T-helper 17 cell (primary cell): ENCODE results near the gene DNAH12. TPM values are rescaled to one million over a fixed set of nuclear protein-coding genes. Genes with fewer than 3 reads are reported as not detected.

Experiments
- ATAC-seq: fragments of 150-1000 bp; cut with Tn5 transposase; 2 replicates; pipeline ENCODE4 v1.10.0; 2021; ENCODE audit warnings: mild to moderate bottlenecking, moderate library complexity
- DNase-seq, 3 donors: peaks; one replicate each; pipeline versions ENCODE4 v3.0.0 to v3.0.0-alpha.2; 2020 to 2021
- H3K9me3 ChIP-seq: one replicate; pipeline ENCODE4 v1.7.0; 2013; ENCODE audit warnings: low read length, mild to moderate bottlenecking; ENCODE audit not compliant: control insufficient read depth, poor library complexity, severe bottlenecking
- H3K27ac Mint-ChIP-seq: one replicate; pipeline ENCODE4 v1.8.0; 2022; ENCODE audit warnings: mild to moderate bottlenecking, moderate library complexity, mixed read lengths
- H3K27me3 Mint-ChIP-seq: one replicate; pipeline ENCODE4 v1.8.0; 2022; ENCODE audit warnings: mixed read lengths
- H3K36me3 Mint-ChIP-seq: one replicate; pipeline ENCODE4 v1.8.0; 2022; ENCODE audit warnings: low read depth, mixed read lengths
- H3K4me1 Mint-ChIP-seq: one replicate; pipeline ENCODE4 v1.8.0; 2022; ENCODE audit warnings: mild to moderate bottlenecking, mixed read lengths
- H3K4me3 Mint-ChIP-seq: one replicate; pipeline ENCODE4 v1.8.0; 2022; ENCODE audit warnings: mild to moderate bottlenecking, moderate library complexity, mixed read lengths
- total RNA-seq, 4 donors: library from RNA in 2 of 4; stranded (reverse) in 2 of 4; gene quantifications; one replicate each; pipeline ENCODE4 v1.2.3 and lab custom pipeline; 2022 to 2026

DNAH12 gene
- total RNA-seq, 2 donors from 2014 or later: 0.07 to 0.23 TPM

DNA sequence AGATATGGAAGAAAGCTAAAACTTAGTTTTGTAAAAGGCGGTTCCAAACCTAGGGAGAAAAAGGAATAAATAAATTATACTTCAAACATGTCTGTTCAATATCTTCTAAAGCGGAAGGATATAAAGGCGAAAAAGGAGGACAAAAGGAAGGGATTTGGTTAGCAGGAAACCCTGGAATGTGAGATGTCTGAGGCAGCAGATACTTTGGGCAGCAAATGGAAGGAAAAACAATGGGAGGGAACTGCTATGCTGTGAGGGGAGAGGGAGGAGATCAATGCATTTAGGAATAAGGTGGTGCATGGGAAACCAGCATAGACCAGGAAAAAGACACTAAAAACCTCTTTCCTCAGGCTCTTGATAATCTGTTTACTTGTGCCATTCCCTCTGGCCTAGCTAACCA is 120.8 kb downstream of the DNAH12 start:
- H3K9me3 ChIP-seq: no peaks in the 10 kb centered on the region
- ATAC-seq (no peak), DNase-seq (no peak)
- H3K27me3 Mint-ChIP-seq: peaks cover 22% of the 10 kb centered on the region
- no peaks in the 10 kb centered on the region for H3K4me1 Mint-ChIP-seq
- H3K4me3 Mint-ChIP-seq: no peak overlapping the region
- H3K36me3 Mint-ChIP-seq: no peaks in the 10 kb centered on the region
- no peak overlapping the region for H3K27ac Mint-ChIP-seq

DNA sequence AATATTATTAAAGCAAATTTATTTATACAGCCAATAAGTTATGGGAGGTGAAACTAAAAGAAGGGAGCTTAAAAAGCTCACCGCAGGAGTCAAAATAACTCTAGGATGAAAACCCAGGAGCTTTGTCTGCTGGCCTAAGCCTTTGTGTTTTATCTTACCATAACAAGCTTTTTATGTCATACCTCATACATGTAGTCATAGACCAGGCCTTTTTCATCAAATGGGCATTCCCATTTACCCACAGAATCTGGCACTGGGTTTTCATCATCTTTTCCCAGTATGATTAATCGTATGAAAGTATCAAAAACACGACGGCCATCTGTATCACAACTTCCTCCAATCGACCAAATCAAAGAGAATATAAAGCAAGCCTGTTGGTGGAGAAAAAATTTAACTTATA is 122.8 kb downstream of the DNAH12 start:
- Mint-ChIP-seq H3K27me3 (peaks cover 14% of the 10 kb centered on the region), H3K4me1 (no peaks in the 10 kb centered on the region), H3K36me3 (no peaks in the 10 kb centered on the region), H3K27ac (no peak overlapping the region), H3K4me3 (no peak overlapping the region)
- no peaks in the 10 kb centered on the region for H3K9me3 ChIP-seq
- ATAC-seq: no peak
- no peak for DNase-seq

DNA sequence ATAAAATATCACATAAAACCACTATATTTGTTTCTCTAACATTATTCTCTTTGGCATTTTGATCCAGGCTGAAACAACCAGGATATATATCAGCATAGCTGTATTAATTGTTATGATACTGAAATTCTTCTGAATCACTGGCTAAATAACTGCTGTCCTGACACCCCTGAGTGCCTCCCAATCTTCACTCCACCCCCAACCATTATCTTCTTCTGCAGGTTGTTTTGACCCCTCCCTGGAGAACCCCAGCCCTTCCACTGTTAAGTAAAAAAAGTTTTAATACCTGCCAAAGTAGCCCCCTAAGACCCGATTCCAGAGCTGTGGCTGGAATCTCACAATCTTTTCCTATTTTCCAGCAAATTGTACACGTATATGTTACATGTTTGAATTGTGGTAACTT is 124.1 kb downstream of the DNAH12 start:
- DNase-seq: no peak
- Mint-ChIP-seq H3K27ac (no peak overlapping the region), H3K36me3 (no peaks in the 10 kb centered on the region), H3K4me3 (no peak overlapping the region), H3K27me3 (peaks cover 6% of the 10 kb centered on the region), H3K4me1 (no peaks in the 10 kb centered on the region)
- no peak for ATAC-seq
- no peaks in the 10 kb centered on the region for H3K9me3 ChIP-seq

DNA sequence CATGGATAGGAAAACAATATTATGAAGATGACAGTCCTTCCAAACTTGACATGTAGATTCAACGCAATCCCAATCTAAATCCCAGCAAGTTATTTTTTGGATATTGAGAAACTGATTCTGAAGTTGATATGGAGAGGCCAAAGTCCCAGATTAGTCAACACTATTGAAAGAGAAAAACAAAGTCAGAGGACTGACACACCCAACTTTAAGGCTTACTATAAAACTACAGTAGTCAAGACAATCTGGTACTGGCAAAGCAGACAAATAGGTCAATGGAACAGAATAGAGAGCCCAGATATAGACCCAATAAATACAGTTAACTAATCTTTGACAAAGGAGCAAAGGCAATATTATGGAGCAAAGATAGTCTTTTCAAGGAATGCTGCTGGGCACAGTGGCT is 132.4 kb downstream of the DNAH12 start:
- ATAC-seq (no peak), DNase-seq (no peak)
- Mint-ChIP-seq H3K4me3 (no peak overlapping the region), H3K4me1 (no peaks in the 10 kb centered on the region), H3K27me3 (peaks cover 6% of the 10 kb centered on the region), H3K36me3 (peaks cover 2% of the 10 kb centered on the region), H3K27ac (no peak overlapping the region)
- H3K9me3 ChIP-seq: no peaks in the 10 kb centered on the region

DNA sequence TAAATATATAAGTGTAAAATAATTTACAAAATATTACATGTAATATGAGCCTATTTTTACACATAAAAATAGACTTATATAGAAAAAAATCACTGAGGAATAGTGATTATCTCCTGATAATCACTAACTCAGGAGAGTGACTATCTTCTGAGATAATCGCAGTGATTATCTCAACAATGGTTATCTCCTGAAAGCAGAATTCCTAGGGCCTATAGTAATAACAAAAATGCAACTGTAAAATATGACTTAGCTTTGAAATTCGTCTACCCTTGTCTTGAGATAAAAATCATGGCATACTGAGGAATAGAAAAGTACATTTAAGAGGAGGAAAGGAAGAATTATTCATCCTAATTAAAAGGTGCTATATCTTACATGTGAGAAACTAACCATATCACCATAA is 134.7 kb downstream of the DNAH12 start:
- peaks cover 2% of the 10 kb centered on the region for H3K36me3 Mint-ChIP-seq
- DNase-seq: no peak
- H3K27ac Mint-ChIP-seq: no peak overlapping the region
- no peaks in the 10 kb centered on the region for H3K4me1 Mint-ChIP-seq
- H3K9me3 ChIP-seq: no peaks in the 10 kb centered on the region
- no peak overlapping the region for H3K4me3 Mint-ChIP-seq
- H3K27me3 Mint-ChIP-seq: peaks cover 12% of the 10 kb centered on the region
- ATAC-seq: no peak

DNA sequence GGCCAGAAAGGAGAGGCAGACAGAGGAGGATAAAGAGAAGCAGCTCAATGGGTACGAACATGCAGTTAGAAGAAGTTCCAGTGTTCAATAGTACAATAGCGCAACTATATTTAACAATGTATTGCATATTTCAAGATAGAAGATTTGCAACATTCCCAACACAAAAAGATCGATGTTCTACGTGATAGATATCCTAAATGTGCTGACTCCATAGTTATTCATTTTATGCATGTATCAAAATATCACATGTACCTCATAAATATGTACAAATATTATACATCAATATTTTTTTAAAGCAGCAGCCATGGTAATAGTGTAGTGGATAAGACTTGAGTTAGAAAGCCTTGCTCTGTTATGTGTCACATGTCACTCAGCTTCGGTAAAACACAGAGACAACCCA is 141.5 kb downstream of the DNAH12 start:
- Mint-ChIP-seq H3K36me3 (peaks cover 2% of the 10 kb centered on the region), H3K27me3 (peaks cover 38% of the 10 kb centered on the region), H3K4me1 (peaks cover 5% of the 10 kb centered on the region), H3K4me3 (no peak overlapping the region), H3K27ac (no peak overlapping the region)
- no peaks in the 10 kb centered on the region for H3K9me3 ChIP-seq
- ATAC-seq (no peak), DNase-seq (no peak)

DNA sequence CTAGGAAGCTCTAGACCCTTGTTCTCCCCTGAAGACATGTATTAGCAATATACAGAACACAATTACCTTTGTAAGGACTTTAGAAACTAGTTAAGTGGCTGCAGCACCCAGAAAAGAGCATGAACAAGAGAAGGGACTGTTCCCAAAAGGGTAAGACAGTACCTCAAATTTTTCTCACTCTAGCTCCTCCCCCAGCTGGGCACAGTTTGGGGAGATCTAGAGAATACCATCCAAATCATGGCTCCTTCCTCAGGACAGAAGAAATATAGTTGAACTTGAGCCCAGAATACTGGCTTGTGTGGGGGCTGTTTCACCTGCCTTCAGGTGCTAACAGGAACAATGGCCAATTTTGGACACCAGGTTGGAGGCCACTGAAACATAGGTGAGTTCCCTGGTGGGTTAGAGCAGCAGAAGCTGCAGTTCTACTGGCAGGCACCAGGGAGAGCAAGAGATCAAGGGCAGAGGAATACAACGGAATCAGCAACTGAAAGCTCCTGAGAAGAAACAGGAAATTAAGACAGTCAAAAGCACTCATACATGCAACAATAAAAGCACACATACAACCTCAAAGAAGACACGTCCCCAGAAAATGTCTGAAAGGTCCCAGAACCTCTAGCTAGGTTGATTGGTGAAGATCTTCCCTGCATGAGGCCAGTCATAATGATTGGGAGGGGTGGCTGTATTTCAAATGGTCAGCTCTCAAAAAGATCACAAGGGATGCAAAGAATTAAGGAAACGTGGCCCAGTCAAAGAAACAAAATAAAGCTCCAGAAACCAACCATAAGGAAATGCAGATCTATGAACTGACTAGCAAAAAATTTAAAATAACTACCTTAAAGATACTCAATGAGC is 146.7 kb downstream of the DNAH12 start:
- Mint-ChIP-seq H3K27me3 (peaks cover 35% of the 10 kb centered on the region), H3K27ac (no peak overlapping the region), H3K4me3 (peak overlapping the region; percentile 73), H3K36me3 (peaks cover 2% of the 10 kb centered on the region), H3K4me1 (peaks cover 13% of the 10 kb centered on the region)
- peak; percentile 9 to 45 (median 14) for DNase-seq
- peak; percentile 98 for ATAC-seq
- no peaks in the 10 kb centered on the region for H3K9me3 ChIP-seq

DNA sequence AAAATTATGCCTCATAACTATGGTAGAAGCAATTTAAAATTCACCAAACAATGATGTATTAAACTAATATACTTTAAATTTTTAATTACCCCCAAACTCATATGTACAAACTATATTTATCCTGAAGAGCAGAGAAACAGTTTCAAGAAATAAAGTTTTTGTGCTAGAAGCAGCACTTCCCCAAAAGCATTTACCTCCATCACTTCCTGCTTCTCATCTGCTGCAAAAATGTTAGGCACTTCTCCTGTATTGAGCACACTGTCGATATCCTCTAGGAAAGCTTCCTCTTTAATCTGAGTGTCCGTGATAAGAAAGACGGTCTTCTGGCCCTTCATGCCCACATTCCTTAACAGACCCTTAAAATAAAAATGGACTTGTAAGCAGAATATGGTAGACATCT is 150.2 kb downstream of the DNAH12 start:
- H3K4me3 Mint-ChIP-seq: no peak overlapping the region
- H3K27me3 Mint-ChIP-seq: peaks cover 21% of the 10 kb centered on the region
- no peak for DNase-seq
- H3K9me3 ChIP-seq: no peaks in the 10 kb centered on the region
- peaks cover under 1% of the 10 kb centered on the region for H3K36me3 Mint-ChIP-seq
- H3K4me1 Mint-ChIP-seq: peaks cover 13% of the 10 kb centered on the region
- no peak for ATAC-seq
- no peak overlapping the region for H3K27ac Mint-ChIP-seq

DNA sequence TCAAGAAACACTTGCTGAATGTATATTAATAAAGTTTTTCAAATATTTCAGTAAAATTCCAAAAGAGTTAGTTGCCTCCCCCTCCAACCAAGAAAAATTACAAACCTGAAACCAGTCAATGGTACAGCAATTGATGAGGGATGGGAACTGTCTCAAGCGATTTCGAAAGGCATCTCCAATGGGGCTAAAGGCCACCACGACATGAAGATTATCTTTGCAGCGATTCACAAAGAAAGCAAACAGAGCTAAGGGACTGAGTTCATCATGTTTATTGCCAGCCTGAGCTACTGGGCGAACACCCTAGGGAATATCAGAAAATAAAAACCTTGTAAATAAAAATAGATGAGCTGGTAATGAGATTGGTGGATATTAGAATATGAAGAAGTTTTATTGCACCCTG is 152.4 kb downstream of the DNAH12 start:
- DNase-seq: no peak
- no peak for ATAC-seq
- H3K4me3 Mint-ChIP-seq: no peak overlapping the region
- no peaks in the 10 kb centered on the region for H3K36me3 Mint-ChIP-seq
- H3K4me1 Mint-ChIP-seq: peaks cover 5% of the 10 kb centered on the region
- peaks cover 6% of the 10 kb centered on the region for H3K27me3 Mint-ChIP-seq
- H3K27ac Mint-ChIP-seq: no peak overlapping the region
- H3K9me3 ChIP-seq: no peaks in the 10 kb centered on the region

DNA sequence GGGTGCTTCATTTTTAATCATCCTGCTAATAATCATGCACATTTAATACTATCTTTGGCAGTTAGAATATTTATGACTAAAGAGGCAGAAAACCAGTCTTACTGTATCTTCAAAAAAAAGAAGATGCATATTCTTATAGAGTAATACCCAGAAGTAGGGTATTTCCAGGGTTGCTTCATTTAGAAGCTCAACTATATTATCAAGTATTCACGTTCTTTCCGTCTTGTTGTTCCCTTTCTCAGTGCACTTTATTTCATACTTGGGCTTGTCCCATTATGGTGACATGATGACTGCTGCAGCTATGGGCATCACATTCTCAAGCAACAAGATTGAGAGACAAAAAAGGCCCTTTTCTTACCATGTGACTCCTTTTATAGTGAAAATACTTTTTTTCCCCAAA is 154.9 kb downstream of the DNAH12 start:
- no peak overlapping the region for H3K27ac Mint-ChIP-seq
- no peak for DNase-seq
- H3K27me3 Mint-ChIP-seq: peaks cover 6% of the 10 kb centered on the region
- H3K36me3 Mint-ChIP-seq: no peaks in the 10 kb centered on the region
- no peaks in the 10 kb centered on the region for H3K9me3 ChIP-seq
- peaks cover 3% of the 10 kb centered on the region for H3K4me1 Mint-ChIP-seq
- ATAC-seq: no peak
- no peak overlapping the region for H3K4me3 Mint-ChIP-seq

DNA sequence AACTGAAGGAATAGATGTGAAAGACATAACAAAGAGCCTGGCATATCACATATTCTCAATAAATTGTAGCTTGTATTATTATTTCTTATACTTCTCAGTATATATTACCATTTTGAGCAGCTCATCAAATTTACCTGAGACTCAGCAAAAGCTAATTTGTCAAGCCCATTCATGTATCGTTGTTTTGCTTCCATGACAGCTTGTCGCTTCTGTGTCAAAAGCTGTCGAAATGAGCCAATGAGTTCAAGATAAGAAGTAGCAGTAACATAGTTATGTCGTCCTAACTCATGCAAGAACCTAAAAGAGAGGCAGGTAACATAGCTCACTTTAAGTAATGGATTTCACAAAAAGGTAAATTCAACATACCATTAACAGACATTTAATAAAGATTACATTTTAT is 157.8 kb downstream of the DNAH12 start:
- Mint-ChIP-seq H3K27ac (no peak overlapping the region), H3K4me1 (no peaks in the 10 kb centered on the region), H3K27me3 (peaks cover 6% of the 10 kb centered on the region), H3K4me3 (no peak overlapping the region), H3K36me3 (no peaks in the 10 kb centered on the region)
- no peaks in the 10 kb centered on the region for H3K9me3 ChIP-seq
- no peak for ATAC-seq
- no peak for DNase-seq

DNA sequence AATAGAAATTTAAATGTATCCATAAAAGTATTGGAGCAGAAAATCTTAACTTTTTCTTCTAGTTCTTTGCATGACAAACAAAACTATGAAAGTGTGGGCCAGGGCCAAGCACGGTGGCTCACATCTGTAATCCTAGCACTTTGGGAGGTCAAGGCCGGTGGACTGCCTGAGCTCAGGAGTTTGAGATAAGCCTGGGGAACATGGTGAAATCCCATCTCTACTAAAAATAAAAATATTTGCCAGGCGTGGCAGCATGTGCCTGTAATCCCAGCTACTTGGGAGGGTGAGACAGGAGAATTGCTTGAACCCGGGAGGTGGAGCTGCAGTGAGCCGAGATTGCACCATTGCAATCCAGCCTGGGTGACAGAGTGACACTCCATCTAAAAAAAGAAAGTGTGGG is 158.6 kb downstream of the DNAH12 start:
- no peaks in the 10 kb centered on the region for H3K9me3 ChIP-seq
- no peak overlapping the region for H3K4me3 Mint-ChIP-seq
- H3K27ac Mint-ChIP-seq: no peak overlapping the region
- DNase-seq: no peak
- ATAC-seq: no peak
- no peaks in the 10 kb centered on the region for H3K4me1 Mint-ChIP-seq
- no peaks in the 10 kb centered on the region for H3K36me3 Mint-ChIP-seq
- peaks cover 6% of the 10 kb centered on the region for H3K27me3 Mint-ChIP-seq

DNA sequence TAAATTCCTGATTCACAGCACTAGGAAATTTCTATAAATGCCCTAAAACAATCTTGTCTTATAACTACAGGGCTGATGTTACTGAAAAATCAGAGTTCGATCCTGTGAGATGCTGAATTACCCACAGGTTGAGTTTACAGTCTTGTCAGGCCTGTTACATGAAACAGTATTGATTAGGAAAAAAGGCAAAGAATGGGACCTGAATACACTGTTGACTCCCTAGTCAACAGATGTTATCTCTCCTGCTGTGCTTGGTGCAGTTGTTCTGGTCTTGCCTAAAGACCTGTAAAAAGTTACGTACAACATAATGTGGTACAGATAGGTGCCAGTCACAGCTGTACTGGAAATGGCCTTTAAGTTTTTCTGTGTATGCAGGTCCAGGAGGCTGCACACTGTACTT is 160.3 kb downstream of the DNAH12 start:
- peaks cover 3% of the 10 kb centered on the region for H3K27me3 Mint-ChIP-seq
- no peak for DNase-seq
- H3K9me3 ChIP-seq: no peaks in the 10 kb centered on the region
- no peak for ATAC-seq
- H3K4me1 Mint-ChIP-seq: no peaks in the 10 kb centered on the region
- no peak overlapping the region for H3K27ac Mint-ChIP-seq
- H3K36me3 Mint-ChIP-seq: no peaks in the 10 kb centered on the region
- H3K4me3 Mint-ChIP-seq: no peak overlapping the region

DNA sequence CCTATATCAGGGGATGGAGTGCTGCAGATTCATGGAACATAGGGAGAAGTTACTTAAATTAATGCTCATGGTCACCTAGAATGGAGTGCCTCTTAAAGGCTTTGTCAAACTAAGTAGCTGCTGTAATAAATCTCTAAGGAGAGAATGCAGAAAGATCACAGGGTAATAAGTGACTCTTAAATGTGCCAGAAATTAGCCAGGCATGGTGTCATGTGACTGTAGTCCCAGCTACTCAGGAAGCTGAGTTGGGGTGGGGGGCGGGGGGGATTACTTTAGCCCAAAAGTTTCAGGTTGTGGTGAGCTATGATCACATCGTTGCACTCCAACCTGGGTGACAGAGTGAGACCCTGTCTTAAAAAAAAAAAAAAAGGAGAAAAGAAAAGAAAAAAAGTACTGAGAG is 160.7 kb downstream of the DNAH12 start:
- Mint-ChIP-seq H3K27me3 (peaks cover 7% of the 10 kb centered on the region), H3K4me3 (no peak overlapping the region), H3K4me1 (peaks cover 2% of the 10 kb centered on the region), H3K27ac (no peak overlapping the region), H3K36me3 (no peaks in the 10 kb centered on the region)
- DNase-seq (no peak), ATAC-seq (no peak)
- no peaks in the 10 kb centered on the region for H3K9me3 ChIP-seq
